ENCODE data around the gene MAN1C1.
"Not testable (repeated sequence)": the region's sequence is repeated elsewhere in the genome, so short reads cannot be mapped to it uniquely, and the experiment has no call there.

MAN1C1 gene

GRCh38 chr1:25583519-25584370 lies 32.8 kb upstream of the MAN1C1 start:
- no peak for DNase-seq (ENCODE audit: low spot score)

GRCh38 chr1:25586181-25586588 lies 30.4 kb upstream of the MAN1C1 start:
- no peak for DNase-seq (ENCODE audit: low spot score)

GRCh38 chr1:25587290-25587689 lies 29.3 kb upstream of the MAN1C1 start:
- DNase-seq (ENCODE audit: low spot score): no peak

- DNase-seq (ENCODE audit: low spot score): not testable (repeated sequence)
Measured at GRCh38 chr1:25588224-25588623, 28.4 kb upstream of the MAN1C1 start.

GRCh38 chr1:25588786-25589185 lies 27.8 kb upstream of the MAN1C1 start:
- not testable (repeated sequence) for DNase-seq (ENCODE audit: low spot score)

GRCh38 chr1:25590096-25590824 lies 26.3 kb upstream of the MAN1C1 start:
- DNase-seq (ENCODE audit: low spot score): no peak

GRCh38 chr1:25593861-25594260 lies 22.7 kb upstream of the MAN1C1 start:
- no peak for DNase-seq (ENCODE audit: low spot score)

- DNase-seq (ENCODE audit: low spot score): no peak
Measured at GRCh38 chr1:25594971-25595370, 21.6 kb upstream of the MAN1C1 start.

- DNase-seq (ENCODE audit: low spot score): not testable (repeated sequence)
Measured at GRCh38 chr1:25596641-25597040, 19.9 kb upstream of the MAN1C1 start.

GRCh38 chr1:25598879-25599278 lies 17.7 kb upstream of the MAN1C1 start:
- no peak for DNase-seq (ENCODE audit: low spot score)

- no peak for DNase-seq (ENCODE audit: low spot score)
Measured at GRCh38 chr1:25599969-25600610, 16.5 kb upstream of the MAN1C1 start.

GRCh38 chr1:25600971-25601699 lies 15.5 kb upstream of the MAN1C1 start:
- DNase-seq (ENCODE audit: low spot score): not testable (repeated sequence)

- not testable (repeated sequence) for DNase-seq (ENCODE audit: low spot score)
Measured at GRCh38 chr1:25603779-25604538, 12.6 kb upstream of the MAN1C1 start.

GRCh38 chr1:25607123-25607522 lies 9.5 kb upstream of the MAN1C1 start:
- DNase-seq (ENCODE audit: low spot score): no peak

- peak; percentile 83 for DNase-seq (ENCODE audit: low spot score)
Measured at GRCh38 chr1:25608488-25609178, 8.0 kb upstream of the MAN1C1 start.

- no peak for DNase-seq (ENCODE audit: low spot score)
Measured at GRCh38 chr1:25609921-25610320, 6.7 kb upstream of the MAN1C1 start.

- no peak for DNase-seq (ENCODE audit: low spot score)
Measured at GRCh38 chr1:25610822-25611630, 5.6 kb upstream of the MAN1C1 start.

- no peak for DNase-seq (ENCODE audit: low spot score)
Measured at GRCh38 chr1:25611843-25612242, 4.7 kb upstream of the MAN1C1 start.

- no peak for DNase-seq (ENCODE audit: low spot score)
Measured at GRCh38 chr1:25612421-25612820, 4.2 kb upstream of the MAN1C1 start.

- DNase-seq (ENCODE audit: low spot score): no peak
Measured at GRCh38 chr1:25613091-25613490, 3.5 kb upstream of the MAN1C1 start.
